GM10847 (cell line): Measurements from ENCODE around the gene SVOP.

ENCODE experiments used
- POLR2A ChIP-seq: IDR thresholded peaks from 2 replicates; pipeline ENCODE4 v1.6.1; 2011; ENCODE audit not compliant: insufficient read length; ENCODE audit errors: extremely low read depth

The SVOP gene

GRCh38 chr12:109036975-109037374 is 16.1 kb upstream of the SVOP start:
- TF ChIP-seq POLR2A: no peak

GRCh38 chr12:109033239-109034196 is 12.7 kb upstream of the SVOP start:
- TF ChIP-seq POLR2A: no peak

- no peak for TF ChIP-seq POLR2A
These were observed 8.5 kb upstream of the SVOP start for GRCh38 chr12:109029411-109029810.

GRCh38 chr12:109027767-109028166 is 6.9 kb upstream of the SVOP start:
- no peak for TF ChIP-seq POLR2A

GRCh38 chr12:109020146-109020795 is 597 bp downstream of the SVOP start:
- no peak for TF ChIP-seq POLR2A

GRCh38 chr12:109018296-109018695 is 2.6 kb downstream of the SVOP start:
- TF ChIP-seq POLR2A: no peak

GRCh38 chr12:109016978-109017377 is 3.9 kb downstream of the SVOP start:
- TF ChIP-seq POLR2A: no peak

GRCh38 chr12:109016016-109016415 is 4.9 kb downstream of the SVOP start:
- no peak for TF ChIP-seq POLR2A

GRCh38 chr12:109014984-109015765 is 5.7 kb downstream of the SVOP start:
- no peak for TF ChIP-seq POLR2A

GRCh38 chr12:109010259-109010658 is 10.6 kb downstream of the SVOP start:
- TF ChIP-seq POLR2A: no peak

- TF ChIP-seq POLR2A: no peak
These were observed 11.1 kb downstream of the SVOP start for GRCh38 chr12:109009766-109010165.

GRCh38 chr12:109004017-109004416 is 16.9 kb downstream of the SVOP start:
- TF ChIP-seq POLR2A: no peak

GRCh38 chr12:108996320-108996719 is 24.5 kb downstream of the SVOP start:
- TF ChIP-seq POLR2A: no peak

- TF ChIP-seq POLR2A: no peak
These were observed 25.4 kb downstream of the SVOP start for GRCh38 chr12:108995370-108995992.

GRCh38 chr12:108989376-108989775 is 31.5 kb downstream of the SVOP start:
- TF ChIP-seq POLR2A: no peak
